NCI-H1694 (cell line): ENCODE data around the gene PRDX5.
A peak's percentile ranks its signal among the peaks of the same experiment; 100 is the strongest.

ENCODE experiments used
- DNase-seq: peaks from one replicate; lab custom pipeline; 2025; lab: John Stamatoyannopoulos, UW

PRDX5 gene

DNA sequence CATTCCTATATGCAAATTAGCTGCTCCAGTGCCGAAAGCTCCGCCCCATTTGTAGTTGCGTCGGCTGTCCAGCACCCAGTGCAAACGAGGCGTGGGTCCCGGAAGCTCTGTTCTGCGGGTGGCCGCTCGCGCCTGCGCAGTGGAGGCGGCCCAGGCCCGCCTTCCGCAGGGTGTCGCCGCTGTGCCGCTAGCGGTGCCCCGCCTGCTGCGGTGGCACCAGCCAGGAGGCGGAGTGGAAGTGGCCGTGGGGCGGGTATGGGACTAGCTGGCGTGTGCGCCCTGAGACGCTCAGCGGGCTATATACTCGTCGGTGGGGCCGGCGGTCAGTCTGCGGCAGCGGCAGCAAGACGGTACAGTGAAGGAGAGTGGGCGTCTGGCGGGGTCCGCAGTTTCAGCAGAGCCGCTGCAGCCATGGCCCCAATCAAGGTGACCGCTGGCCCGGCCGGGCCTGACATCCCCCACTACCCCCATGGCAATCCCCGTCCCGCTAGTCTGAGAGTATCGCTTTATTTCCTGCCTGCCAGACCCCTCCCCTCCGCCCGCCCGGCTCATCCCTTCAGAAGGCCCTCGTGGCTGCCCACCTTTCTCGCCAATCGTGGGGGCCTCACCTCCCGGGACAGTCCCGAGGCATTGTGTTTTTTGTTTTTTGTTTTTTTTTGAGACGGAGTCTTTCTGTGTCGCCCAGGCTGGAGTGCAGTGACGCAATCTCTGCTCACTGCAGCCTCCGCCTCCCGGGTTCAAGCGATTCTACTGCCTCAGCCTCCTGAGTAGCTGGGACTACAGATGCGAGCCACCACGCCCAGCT, at the start of gene PRDX5:
Gene PRDX5, plus strand, starts transcription at position 161 of the 805 bp plus-strand sequence. Its CDS starts 95 bp downstream, at position 256.
- DNase-seq = peak; percentile 79

- DNase-seq = no peak
These were observed 48.9 kb upstream of the PRDX5 start for GRCh38 chr11:64268893-64269539.

DNA sequence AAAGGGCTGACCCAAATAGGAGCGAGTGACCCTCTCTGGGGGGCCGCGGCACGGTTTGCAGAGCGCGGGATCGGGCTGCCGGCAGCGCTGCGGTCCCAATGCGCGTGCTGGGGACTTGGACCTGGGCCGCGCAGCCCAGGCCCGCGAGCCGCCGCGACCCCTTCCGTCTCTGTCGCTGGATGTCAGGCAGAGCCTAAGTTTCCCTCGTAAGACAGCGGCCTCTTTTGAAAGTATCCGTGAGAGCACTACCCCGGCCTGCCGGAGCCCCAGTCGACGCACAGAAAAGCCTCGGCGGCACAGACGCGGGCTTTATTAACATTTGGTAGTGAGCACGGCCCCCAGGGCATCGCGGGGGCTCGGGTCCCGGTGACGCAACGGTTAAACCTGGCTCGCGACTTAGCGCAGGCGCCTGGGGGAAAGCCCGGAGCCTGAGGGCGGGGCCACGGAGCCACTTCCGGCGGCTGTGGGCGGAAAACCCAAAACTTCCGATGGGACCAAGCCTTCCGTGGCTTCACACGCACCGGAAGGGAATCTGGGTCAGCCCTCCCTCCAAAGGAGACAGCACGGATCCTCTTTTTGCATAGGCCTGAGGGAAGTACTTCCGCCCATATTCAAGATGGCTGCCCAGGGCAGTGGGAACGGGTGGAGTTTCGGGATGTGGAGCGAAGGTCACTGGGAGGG, 48.2 kb upstream of the PRDX5 start:
- DNase-seq = peak; percentile 98

DNA sequence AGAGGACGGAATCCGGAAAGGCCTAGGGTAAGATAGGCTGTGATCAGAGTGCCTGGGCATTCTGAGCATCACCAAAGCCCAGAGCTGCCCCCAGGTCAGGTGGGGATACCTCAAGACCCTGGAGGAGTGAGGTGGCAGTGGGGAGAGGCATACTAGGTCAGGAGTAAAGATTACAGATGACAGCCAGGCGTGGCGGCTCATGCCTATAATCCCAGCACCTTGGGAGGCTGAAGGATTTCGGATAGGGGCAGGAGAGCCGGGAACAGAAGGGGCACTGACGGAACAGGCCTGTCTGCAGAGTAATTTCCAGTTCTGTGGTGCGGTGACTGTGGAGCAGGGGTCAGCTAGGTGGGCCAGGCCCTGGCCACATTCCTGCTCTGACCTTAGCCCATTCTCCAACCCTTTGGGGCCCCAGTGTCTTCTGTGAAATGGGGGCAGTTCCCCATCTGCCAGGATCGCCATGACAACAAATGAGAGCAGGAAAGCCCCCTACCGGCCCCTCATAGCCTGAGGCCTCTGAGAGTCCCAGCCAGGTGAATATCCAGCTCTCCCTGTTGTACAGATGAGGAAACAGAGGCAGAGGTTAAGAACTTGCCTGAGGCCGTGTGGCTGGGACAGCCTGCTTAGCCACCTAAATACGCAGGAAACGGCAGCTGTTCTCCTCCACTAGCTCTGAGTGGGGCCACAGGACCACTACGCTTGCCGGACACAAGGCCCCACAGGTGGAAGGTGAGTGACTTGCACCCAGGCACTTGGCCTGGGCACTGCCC, 42.7 kb upstream of the PRDX5 start:
- no peak for DNase-seq

DNA sequence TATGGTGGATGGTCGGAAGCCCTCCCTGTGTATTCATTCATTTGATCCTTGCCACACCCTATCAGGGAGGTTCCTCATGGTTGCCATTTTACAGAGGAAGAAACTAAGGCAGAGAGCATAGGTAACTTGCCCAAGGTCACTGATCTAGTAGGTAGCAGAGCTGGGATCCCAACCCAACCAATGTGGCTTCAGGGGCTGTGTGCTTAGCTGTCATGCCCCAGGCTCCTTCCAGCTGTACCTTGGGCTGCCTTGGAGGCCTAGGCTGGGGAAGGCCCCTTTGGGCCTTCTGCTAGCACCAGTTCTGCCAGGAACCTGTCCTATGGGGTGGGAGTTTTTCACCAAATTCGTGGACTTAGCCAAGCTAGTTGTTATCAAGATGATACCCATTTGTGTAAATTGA, 42.1 kb upstream of the PRDX5 start:
- no peak for DNase-seq

DNA sequence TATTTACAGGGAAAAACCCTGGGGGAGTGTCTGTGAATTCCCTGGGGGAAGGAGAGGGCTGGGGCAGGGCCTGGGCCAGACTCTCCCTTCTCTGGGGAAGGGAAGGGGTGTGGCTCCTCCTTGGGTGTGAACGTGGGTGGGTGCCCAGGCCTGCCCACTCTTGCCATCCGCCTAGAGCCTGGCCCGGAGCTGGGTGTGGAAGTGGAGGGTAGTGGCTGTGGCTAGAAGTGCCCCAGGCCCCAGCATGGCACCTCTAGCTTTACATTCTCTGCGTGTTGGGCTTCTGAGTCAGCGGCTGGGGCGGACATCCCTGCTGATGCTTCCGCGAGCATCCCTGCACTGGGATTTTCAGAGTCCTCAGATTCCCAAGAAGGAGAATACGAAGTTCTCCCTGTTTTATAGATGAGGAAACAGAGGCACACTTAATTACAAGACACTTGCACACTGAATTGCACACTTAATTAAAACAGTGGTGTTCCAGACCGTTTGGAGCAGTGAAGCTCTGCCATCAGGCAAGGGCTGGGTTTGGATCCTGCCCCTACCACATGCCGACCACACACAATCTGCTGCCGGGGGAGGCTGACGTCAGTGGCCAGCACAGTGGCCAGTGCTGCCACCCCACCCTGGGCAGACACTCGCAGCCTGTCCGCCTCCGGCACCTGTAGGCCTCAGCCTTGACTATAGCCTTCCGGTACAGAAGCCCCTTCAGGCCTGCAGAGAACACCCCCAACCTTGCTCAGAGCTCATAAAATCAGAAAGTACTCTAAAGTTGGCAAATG, 41.1 kb upstream of the PRDX5 start:
- no peak for DNase-seq

GRCh38 chr11:64278576-64279190, 39.2 kb upstream of the PRDX5 start:
- DNase-seq = no peak

- DNase-seq = no peak
These were observed 35.8 kb upstream of the PRDX5 start for GRCh38 chr11:64281957-64282770.

GRCh38 chr11:64283092-64283491, 34.8 kb upstream of the PRDX5 start:
- no peak for DNase-seq

DNA sequence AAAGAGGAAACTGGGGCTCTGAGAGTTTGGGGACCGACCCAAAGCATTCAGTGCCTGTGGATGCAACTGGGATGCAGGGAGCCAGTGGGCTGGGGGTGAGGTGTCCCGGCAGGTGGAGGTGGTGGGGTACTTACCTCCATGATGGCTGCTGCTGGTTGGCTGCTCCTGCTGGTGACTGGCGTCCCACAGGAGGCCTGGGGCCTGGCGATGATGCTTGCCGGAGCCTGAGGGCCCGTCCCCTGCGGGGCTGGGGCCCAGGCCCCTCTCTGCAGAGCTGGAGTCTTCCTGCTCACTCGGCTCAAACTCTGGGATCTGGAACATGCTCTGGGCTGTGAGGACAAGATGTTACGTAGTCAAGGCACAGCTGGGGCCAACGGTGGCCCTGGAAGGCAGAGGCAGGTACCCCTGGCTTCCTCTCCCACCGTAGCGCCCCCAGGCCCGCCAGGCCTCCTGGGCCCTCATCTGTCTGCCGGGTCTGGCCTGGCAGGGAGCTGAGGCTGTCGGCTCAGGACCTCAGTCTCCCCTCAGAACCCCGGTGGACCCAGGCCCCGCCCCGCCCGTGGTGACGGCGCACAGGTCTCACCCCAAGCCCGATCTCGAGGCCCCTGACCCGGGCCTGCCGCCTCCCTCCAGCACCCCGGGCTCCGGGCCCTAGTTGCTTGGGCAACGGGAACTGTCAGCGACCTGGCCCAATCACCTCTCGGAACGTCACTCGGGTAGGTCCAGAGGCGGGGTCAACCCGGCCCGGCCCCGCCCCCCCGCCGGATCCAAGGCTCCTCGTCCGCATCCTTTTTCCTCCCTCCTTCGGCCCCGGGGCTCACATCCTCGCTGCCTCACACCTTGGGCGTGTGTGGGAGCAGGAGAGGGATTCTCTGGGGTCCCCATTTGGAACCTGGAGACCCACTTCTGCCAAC, 33.6 kb upstream of the PRDX5 start, which contains the start of gene BAD:
Gene BAD, minus strand, starts transcription at position 618 of the 914 bp plus-strand sequence. Its CDS starts 297 bp downstream, at position 321.
- peak; percentile 79 for DNase-seq

DNA sequence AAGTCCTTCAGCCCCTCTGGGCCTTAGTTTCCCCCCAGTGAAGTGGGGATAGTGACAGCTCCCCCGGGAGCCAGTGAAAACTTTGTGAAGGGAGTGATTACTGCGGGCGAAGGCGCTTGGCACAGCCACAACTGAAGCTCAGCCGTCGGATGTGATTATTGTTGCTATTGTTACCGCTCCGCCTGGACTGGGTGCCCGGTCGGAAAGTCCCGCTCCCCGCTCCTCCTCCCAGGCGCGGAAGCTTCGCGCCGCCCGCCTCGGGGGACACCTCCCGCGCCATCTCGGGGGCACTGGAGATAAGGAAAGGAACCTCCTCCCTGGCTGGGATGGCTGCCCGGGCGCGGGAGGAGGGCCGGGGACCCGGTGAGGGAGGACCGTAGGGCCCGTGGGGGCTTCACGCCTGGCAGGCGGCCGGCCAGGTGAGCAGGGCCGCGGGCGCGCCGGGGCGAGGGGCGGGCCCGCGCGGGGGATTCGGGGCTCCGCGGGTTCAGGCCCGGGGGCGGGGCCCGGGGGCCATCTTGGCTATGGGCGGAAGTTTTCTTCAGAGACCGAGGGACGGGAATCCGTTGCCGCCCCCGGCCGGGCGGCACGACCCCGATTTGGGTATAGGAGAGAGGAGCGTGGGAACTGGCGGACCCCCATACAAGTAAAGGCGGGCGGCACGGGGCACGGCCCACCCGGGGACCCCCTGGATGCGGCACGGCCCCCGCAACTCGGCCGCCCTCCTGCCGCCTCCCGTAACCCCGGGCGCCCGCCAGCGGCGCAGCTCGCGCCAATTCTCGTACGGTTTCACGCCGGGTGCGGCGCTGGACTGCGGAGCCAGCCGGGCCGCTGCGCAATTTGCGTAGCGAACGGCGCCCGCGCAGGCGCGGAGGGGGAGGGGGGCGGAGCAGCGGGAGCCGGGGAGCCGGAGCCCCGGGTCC, 32.7 kb upstream of the PRDX5 start, which contains the start of gene GPR137:
Gene GPR137, plus strand, starts transcription at position 887 of the 923 bp plus-strand sequence. CDS start 677 bp downstream, outside the sequence.
- DNase-seq = peak; percentile 45

GRCh38 chr11:64285885-64286800, 31.8 kb upstream of the PRDX5 start:
- DNase-seq = peak; percentile 40

DNA sequence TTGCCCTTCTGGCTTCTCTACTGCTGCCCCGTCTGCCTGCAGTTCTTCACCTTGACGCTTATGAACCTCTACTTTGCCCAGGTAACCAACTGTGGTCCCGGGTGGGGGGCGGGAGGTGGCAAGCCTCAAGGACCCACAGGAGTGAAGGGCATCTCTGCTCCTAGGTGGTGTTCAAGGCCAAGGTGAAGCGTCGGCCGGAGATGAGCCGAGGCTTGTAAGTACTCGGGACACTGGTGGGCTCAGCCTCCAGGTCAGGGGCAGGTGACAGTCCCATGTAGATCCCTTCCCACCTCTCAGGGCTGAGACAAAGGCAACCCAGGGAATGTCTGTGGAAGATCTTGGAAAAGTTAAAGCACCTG, 31.1 kb upstream of the PRDX5 start:
- no peak for DNase-seq

DNA sequence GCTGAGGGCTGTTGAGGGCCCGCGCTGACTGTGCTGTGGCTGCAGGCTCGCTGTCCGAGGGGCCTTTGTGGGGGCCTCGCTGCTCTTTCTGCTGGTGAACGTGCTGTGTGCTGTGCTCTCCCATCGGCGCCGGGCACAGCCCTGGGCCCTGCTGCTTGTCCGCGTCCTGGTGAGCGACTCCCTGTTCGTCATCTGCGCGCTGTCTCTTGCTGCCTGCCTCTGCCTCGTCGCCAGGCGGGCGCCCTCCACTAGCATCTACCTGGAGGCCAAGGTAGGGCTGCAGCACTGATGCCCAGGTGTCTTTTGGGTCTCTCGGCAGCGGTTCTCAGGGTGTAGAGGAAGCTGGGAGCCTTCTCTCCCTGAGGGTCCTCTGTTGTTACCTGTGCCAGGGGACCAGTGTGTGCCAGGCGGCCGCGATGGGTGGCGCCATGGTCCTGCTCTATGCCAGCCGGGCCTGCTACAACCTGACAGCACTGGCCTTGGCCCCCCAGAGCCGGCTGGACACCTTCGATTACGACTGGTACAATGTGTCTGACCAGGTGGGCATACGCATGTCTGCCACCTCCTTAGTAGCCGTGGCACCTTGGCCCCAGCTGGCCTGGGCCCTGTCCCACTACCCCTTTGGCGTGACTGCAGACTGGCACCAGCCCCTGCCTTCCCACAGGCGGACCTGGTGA, 30.1 kb upstream of the PRDX5 start:
- no peak for DNase-seq

- DNase-seq = no peak
These were observed 29.6 kb upstream of the PRDX5 start for GRCh38 chr11:64288353-64288750.

DNA sequence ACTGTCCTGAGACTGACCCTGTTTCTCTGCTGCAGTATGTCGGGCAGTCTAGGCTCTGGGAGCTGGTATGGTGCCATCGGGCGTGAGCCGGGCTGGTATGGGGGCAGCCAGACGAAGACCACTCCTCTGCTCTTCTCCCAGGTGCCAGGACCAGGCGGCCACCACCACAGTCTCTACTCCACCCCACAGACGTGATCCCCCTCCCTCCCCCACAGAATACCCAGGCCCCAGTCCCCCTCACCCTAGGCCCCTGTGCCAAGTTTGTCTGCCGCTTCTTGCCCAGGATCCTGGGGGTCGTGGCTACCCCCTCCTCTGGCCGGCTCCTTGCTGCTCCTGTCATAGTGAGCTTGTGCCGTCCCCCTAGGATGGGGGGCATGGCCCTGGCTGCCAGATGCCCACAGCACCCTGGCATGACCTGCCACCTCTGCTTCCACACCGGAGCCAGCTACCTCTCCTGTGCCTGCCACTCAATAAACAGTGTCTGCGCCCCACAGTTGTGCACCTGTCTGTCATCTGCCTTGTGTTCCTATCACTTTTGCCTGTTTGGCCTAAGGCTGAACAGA, 28.8 kb upstream of the PRDX5 start:
- no peak for DNase-seq
